Measurements from ENCODE around the gene GNA12.

GRCh38 chr7:2782565-2782964 lies 61.5 kb downstream of the GNA12 start:
- TF ChIP-seq CTCF (IDR thresholded peaks at IDR 0.05) (no peak), FOSL2 (IDR thresholded peaks at IDR 0.05; ENCODE audit: borderline replicate concordance, low read depth) (no peak), TAF1 (IDR thresholded peaks at IDR 0.05; ENCODE audit: borderline replicate concordance, low read depth, low read length) (no peak), IRF3 (IDR thresholded peaks at IDR 0.05; ENCODE audit: low read depth, low read length) (no peak), EZH2phosphoT487 (IDR thresholded peaks at IDR 0.05; ENCODE audit: borderline replicate concordance, low read depth) (no peak), MAX (IDR thresholded peaks at IDR 0.05; ENCODE audit: low read depth) (no peak), FOXJ3 (CRISPR knock-in tag; IDR thresholded peaks at IDR 0.05) (no peak), ZBTB33 (IDR thresholded peaks at IDR 0.05; ENCODE audit: borderline replicate concordance, low read depth) (no peak), RFX5 (IDR thresholded peaks at IDR 0.05; ENCODE audit: low read length) (no peak)
